Neural crest cell (in vitro differentiated cells): ENCODE results near the gene OBSCN. TPM values are rescaled to one million over a fixed set of nuclear protein-coding genes. Genes with fewer than 3 reads are reported as not detected.
"Not testable (repeated sequence)": the region's sequence is repeated elsewhere in the genome, so short reads cannot be mapped to it uniquely, and the experiment has no call there.

Experiments used
- DNase-seq: peaks from one replicate; pipeline ENCODE4 v3.0.0; 2021; ENCODE audit warnings: low read depth, mixed read lengths, low spot score
- H3K27ac Mint-ChIP-seq: one replicate; pipeline ENCODE4 v1.8.0; 2021; ENCODE audit warnings: mild to moderate bottlenecking, mixed read lengths; ENCODE audit not compliant: unreplicated experiment
- H3K27me3 Mint-ChIP-seq: 2 replicates; pipeline ENCODE4 v1.8.0; 2021; ENCODE audit warnings: low read depth, mild to moderate bottlenecking, mixed read lengths
- H3K36me3 Mint-ChIP-seq: 2 replicates; pipeline ENCODE4 v1.8.0; 2021; ENCODE audit warnings: low read depth, mild to moderate bottlenecking, mixed read lengths
- H3K4me1 Mint-ChIP-seq: 2 replicates; pipeline ENCODE4 v1.8.0; 2021; ENCODE audit warnings: mixed read lengths
- H3K4me3 Mint-ChIP-seq: one replicate; pipeline ENCODE4 v1.8.0; 2021; ENCODE audit warnings: mild to moderate bottlenecking, mixed read lengths
- H3K9me3 Mint-ChIP-seq: 2 replicates; pipeline ENCODE4 v1.8.0; 2021; ENCODE audit warnings: mixed read lengths
- total RNA-seq: library from RNA; stranded (reverse); gene quantifications from 2 replicates; pipeline ENCODE4 v1.2.1, GENCODE V29; 2021
- TF ChIP-seq, protein P1 (sequence below): fragments of 200-600 bp; sonication (generic); conservative IDR thresholded peaks from 2 replicates; pipeline ENCODE4 v1.5.0; 2021; ENCODE audit warnings: antibody characterized with exemption, mild to moderate bottlenecking

The OBSCN gene
- total RNA-seq, 1 donor from 2014 or later: 40.1 TPM

DNA sequence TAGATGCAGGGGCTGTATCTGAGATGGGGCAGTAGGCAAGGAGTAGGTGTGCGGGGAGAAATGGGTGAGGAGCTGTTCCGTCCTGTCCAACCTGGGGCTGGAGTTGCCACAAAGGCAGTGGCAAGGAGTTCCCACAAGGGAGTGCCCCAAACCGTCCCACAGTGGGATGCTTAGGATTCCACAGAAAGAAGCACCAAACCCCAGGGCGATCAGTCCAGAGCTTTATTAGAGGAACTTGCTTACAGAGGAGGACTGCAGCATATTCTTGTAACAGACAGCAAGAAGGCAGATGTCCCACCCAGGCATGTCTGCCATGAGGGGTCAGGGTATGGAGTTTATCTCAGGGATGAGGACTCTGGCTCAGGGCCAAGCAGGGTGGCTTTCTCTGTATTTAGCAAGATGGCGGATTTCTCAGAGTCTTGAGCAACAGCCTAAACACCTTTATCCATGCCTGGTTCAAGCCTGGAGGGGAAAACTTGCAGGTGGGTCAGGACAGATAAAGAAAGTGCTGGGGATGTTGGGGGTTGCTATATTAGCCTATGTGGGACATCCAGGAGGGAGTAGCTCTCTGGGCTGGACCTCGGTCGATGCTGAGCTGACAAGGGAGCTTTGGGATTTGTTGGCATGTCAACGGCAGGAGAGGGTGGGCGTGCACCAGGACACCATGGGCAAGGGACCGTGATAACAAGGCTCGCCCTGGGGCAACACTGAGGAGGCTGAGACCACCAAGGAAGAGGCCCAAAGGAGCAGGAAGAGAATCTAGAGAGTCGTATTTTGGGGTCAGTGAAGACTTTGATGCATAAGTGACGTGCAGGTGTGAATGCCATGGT is 32.8 kb downstream of the OBSCN start:
- no peaks in the 10 kb centered on the region for H3K4me1 Mint-ChIP-seq
- no peak overlapping the region for H3K27ac Mint-ChIP-seq
- no peak for DNase-seq
- no peaks in the 10 kb centered on the region for H3K27me3 Mint-ChIP-seq
- peaks cover 44% of the 10 kb centered on the region for H3K9me3 Mint-ChIP-seq
- TF ChIP-seq, protein P1, sequence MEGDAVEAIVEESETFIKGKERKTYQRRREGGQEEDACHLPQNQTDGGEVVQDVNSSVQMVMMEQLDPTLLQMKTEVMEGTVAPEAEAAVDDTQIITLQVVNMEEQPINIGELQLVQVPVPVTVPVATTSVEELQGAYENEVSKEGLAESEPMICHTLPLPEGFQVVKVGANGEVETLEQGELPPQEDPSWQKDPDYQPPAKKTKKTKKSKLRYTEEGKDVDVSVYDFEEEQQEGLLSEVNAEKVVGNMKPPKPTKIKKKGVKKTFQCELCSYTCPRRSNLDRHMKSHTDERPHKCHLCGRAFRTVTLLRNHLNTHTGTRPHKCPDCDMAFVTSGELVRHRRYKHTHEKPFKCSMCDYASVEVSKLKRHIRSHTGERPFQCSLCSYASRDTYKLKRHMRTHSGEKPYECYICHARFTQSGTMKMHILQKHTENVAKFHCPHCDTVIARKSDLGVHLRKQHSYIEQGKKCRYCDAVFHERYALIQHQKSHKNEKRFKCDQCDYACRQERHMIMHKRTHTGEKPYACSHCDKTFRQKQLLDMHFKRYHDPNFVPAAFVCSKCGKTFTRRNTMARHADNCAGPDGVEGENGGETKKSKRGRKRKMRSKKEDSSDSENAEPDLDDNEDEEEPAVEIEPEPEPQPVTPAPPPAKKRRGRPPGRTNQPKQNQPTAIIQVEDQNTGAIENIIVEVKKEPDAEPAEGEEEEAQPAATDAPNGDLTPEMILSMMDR: no peak
- no peak overlapping the region for H3K4me3 Mint-ChIP-seq
- H3K36me3 Mint-ChIP-seq: peaks cover 85% of the 10 kb centered on the region

DNA sequence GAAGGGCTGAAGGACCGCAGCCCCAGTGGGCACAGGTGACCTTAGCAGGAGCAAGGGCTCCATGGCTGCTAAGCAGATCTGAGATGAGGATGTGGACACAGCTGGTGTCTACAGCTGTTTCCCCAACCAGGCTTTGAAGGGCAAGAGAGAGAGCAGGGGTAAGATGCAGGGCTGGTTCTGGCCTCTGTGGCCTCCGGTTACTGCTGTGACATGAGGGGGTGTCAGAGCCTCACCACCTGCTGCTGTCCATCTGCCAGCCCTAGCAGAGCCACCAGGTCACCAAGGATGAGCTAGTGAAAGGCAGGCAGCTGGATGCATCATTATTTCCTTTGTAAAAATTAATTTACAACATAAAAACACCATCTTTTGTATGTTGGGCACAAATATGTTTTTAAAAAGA is 33.4 kb downstream of the OBSCN start:
- Mint-ChIP-seq H3K36me3 (peaks cover 88% of the 10 kb centered on the region), H3K4me1 (no peaks in the 10 kb centered on the region), H3K27ac (no peak overlapping the region), H3K9me3 (peaks cover 48% of the 10 kb centered on the region), H3K27me3 (no peaks in the 10 kb centered on the region), H3K4me3 (no peak overlapping the region)
- TF ChIP-seq, protein P1: no peak
- no peak for DNase-seq

DNA sequence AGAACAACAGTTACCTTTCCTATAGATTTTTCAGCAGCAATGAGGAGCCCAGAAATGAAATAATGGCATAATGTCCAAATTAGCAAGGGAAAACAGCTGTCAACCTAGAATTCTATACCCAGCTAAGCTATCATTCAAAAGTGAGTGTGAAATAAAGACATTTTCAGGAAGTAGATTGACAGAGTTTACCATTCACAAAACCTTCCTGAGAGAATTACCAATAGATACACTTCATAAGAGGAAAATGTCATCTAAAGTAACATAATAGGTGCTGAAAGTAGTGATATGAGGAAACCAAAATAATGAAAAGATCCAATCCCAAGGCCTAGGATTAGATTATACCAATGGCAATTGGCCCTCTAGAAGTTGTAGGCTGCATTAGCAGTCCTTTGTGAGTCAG is 34.6 kb downstream of the OBSCN start:
- Mint-ChIP-seq H3K36me3 (peaks cover 92% of the 10 kb centered on the region), H3K9me3 (peaks cover 50% of the 10 kb centered on the region)
- TF ChIP-seq, protein P1: no peak

DNA sequence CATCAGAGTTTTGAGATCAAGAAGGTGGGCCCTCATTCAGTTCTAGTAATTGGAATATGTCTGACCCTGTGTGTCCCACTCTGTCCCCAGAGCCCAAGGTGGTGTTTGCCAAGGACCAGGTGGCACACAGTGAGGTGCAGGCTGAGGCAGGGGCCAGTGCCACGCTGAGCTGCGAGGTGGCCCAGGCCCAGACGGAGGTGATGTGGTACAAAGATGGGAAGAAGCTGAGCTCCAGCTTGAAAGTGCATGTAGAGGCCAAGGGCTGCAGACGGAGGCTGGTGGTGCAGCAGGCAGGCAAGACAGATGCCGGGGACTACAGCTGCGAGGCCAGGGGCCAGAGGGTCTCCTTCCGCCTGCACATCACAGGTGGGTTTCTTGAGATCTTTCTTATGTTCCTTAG is 35.2 kb downstream of the OBSCN start:
- H3K27ac Mint-ChIP-seq: no peak overlapping the region
- peaks cover 97% of the 10 kb centered on the region for H3K36me3 Mint-ChIP-seq
- peaks cover 50% of the 10 kb centered on the region for H3K9me3 Mint-ChIP-seq
- H3K4me3 Mint-ChIP-seq: no peak overlapping the region
- H3K27me3 Mint-ChIP-seq: no peaks in the 10 kb centered on the region
- no peaks in the 10 kb centered on the region for H3K4me1 Mint-ChIP-seq
- TF ChIP-seq, protein P1: no peak
- no peak for DNase-seq

More for the DNA sequence above, 34.6 kb downstream of the OBSCN start:
- DNase-seq: no peak
- no peaks in the 10 kb centered on the region for H3K27me3 Mint-ChIP-seq
- no peak overlapping the region for H3K4me3 Mint-ChIP-seq
- H3K4me1 Mint-ChIP-seq: no peaks in the 10 kb centered on the region
- H3K27ac Mint-ChIP-seq: no peak overlapping the region

DNA sequence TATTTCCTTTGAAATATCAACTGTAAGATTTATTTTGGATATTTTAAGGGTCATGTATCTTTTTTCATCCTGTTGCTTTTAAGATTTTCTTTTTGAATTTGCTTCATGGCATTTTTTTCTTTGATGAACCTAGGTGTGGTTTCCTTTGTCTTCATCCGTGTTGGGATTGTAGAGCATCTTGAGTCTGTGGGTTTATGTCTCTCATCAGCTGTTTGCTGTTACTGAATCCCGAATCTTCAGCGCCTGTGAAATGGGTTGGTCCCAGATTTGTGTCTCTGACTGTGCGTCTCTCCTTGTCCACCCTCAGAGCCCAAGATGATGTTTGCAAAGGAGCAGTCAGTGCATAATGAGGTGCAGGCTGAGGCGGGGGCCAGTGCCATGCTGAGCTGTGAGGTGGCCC is 36.1 kb downstream of the OBSCN start:
- not testable (repeated sequence) for H3K27me3 Mint-ChIP-seq, H3K4me3 Mint-ChIP-seq, H3K27ac Mint-ChIP-seq, DNase-seq, H3K4me1 Mint-ChIP-seq
- H3K9me3 Mint-ChIP-seq: peaks cover 43% of the 10 kb centered on the region
- H3K36me3 Mint-ChIP-seq: peaks cover 92% of the 10 kb centered on the region

DNA sequence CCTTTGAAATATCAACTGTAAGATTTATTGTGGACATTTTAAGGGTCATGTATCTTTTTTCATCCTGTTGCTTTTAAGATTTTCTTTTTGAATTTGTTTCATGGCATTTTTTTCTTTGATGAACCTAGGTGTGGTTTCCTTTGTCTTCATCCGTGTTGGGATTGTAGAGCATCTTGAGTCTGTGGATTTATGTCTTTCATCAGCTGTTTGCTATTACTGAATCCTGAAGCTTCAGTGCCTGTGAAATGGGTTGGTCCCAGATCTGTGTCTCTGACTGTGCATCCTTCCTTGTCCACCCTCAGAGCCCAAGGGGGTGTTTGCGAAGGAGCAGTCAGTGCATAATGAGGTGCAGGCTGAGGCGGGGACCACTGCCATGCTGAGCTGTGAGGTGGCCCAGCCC is 37.3 kb downstream of the OBSCN start:
- no peaks in the 10 kb centered on the region for H3K4me1 Mint-ChIP-seq
- H3K36me3 Mint-ChIP-seq: peaks cover 86% of the 10 kb centered on the region
- H3K27me3 Mint-ChIP-seq: no peaks in the 10 kb centered on the region
- H3K27ac Mint-ChIP-seq: no peak overlapping the region
- TF ChIP-seq, protein P1: no peak
- no peak overlapping the region for H3K4me3 Mint-ChIP-seq
- DNase-seq: no peak
- H3K9me3 Mint-ChIP-seq: peaks cover 39% of the 10 kb centered on the region
